PC-3 (cell line): Measurements from ENCODE around the gene USP14. TPM values are rescaled to one million over a fixed set of nuclear protein-coding genes. Genes with fewer than 3 reads are reported as not detected.

Experiments used
- ATAC-seq: fragments of 200-7000 bp; cut with Tn5 transposase; 2 replicates; pipeline ENCODE4 v1.9.1; 2020; ENCODE audit warnings: mild to moderate bottlenecking, moderate library complexity
- BruUV-seq: library from RNA; stranded (reverse); fragments of 400-500 nt; replicated peaks from 2 replicates; lab custom pipeline; 2021; lab: Mats Ljungman, UMichigan
- CTCF ChIA-PET: fragments of 300-600 bp; sonication (Branson Sonifier 250); formaldehyde crosslinking; loops from one replicate; lab custom pipeline; 2022; ENCODE audit warnings: antibody characterized with exemption; lab: Charles Lee
- POLR2A ChIA-PET: fragments of 300-600 bp; sonication (Branson Sonifier 250); formaldehyde crosslinking; loops from one replicate; lab custom pipeline; 2022; ENCODE audit warnings: antibody characterized with exemption; ENCODE audit not compliant: unreplicated experiment; lab: Charles Lee
- DNase-seq: peaks from one replicate; pipeline ENCODE4 v3.0.0-alpha.2; 2015
- H2AFZ ChIP-seq: fragments of 300-600 bp; sonication (generic); 2 replicates; pipeline ENCODE4 v1.6.0; 2016; ENCODE audit warnings: antibody characterized with exemption, low read length
- H3F3A ChIP-seq: fragments of 300-600 bp; sonication (generic); one replicate; pipeline ENCODE4 v1.6.0; 2017; ENCODE audit warnings: antibody characterized with exemption, low read length, control low read depth, mild to moderate bottlenecking; ENCODE audit not compliant: unreplicated experiment
- H3K27ac ChIP-seq: fragments of 300-600 bp; sonication (generic); 2 replicates; pipeline ENCODE4 v1.5.1; 2016; ENCODE audit warnings: mild to moderate bottlenecking, low read length
- H3K27me3 ChIP-seq: fragments of 300-600 bp; sonication (generic); 2 replicates; pipeline ENCODE4 v1.6.1; 2016; ENCODE audit warnings: low read length, mixed read lengths
- H3K36me3 ChIP-seq: fragments of 300-600 bp; sonication (generic); 2 replicates; pipeline ENCODE4 v1.6.1; 2016; ENCODE audit warnings: low read depth, mixed run types, low read length, mixed read lengths
- H3K4me1 ChIP-seq: fragments of 300-600 bp; sonication (generic); 2 replicates; pipeline ENCODE4 v1.5.1; 2016; ENCODE audit warnings: low read length; ENCODE audit not compliant: insufficient read depth
- H3K4me2 ChIP-seq: fragments of 300-600 bp; sonication (generic); 2 replicates; pipeline ENCODE4 v1.6.0; 2016; ENCODE audit warnings: low read length
- H3K4me3 ChIP-seq: fragments of 300-600 bp; sonication (generic); 2 replicates; pipeline ENCODE4 v1.5.1; 2016; ENCODE audit warnings: mild to moderate bottlenecking, low read length, mixed read lengths
- H3K79me2 ChIP-seq: fragments of 300-600 bp; sonication (generic); 2 replicates; pipeline ENCODE4 v1.6.1; 2017; ENCODE audit warnings: low read length, mixed read lengths
- H3K9ac ChIP-seq: fragments of 300-600 bp; sonication (generic); 2 replicates; pipeline ENCODE4 v1.6.0; 2016; ENCODE audit warnings: mild to moderate bottlenecking, low read length
- H3K9me2 ChIP-seq: fragments of 300-600 bp; sonication (generic); replicated peaks from 2 replicates; pipeline ENCODE4 v1.6.1; 2016; ENCODE audit warnings: mixed run types, low read length, mixed read lengths
- H3K9me3 ChIP-seq: fragments of 300-600 bp; sonication (generic); 2 replicates; pipeline ENCODE4 v1.6.1; 2016; ENCODE audit warnings: low read length, mixed read lengths
- H4K20me1 ChIP-seq: fragments of 300-600 bp; sonication (generic); 2 replicates; pipeline ENCODE4 v1.6.1; 2016; ENCODE audit warnings: low read length, mixed read lengths
- EZH2 ChIP-seq: fragments of 300-600 bp; sonication (generic); IDR thresholded peaks from one replicate; pipeline ENCODE4 v1.6.1; 2017; ENCODE audit warnings: antibody characterized with exemption, mild to moderate bottlenecking, low read length; ENCODE audit not compliant: unreplicated experiment
- EZH2phosphoT487 ChIP-seq: fragments of 300-600 bp; sonication (generic); IDR thresholded peaks from 2 replicates; pipeline ENCODE4 v1.6.1; 2018; ENCODE audit warnings: mild to moderate bottlenecking, antibody characterized with exemption, low read length, borderline replicate concordance
- intact Hi-C: fragments of 100-400 bp; cut with micrococcal nuclease; formaldehyde crosslinking; loops from 2 replicates; pipeline ENCODE4 v1.9.0; 2023
- total RNA-seq: library from RNA; depleted of rRNA; stranded (reverse); fragments of >200 nt; gene quantifications from 2 replicates; pipeline ENCODE4 v1.2.3, GENCODE V29; 2014
- TF ChIP-seq, protein P1 (sequence below): fragments of 300-600 bp; sonication (generic); conservative IDR thresholded peaks from 2 replicates; pipeline ENCODE4 v1.5.1; 2017; ENCODE audit warnings: antibody characterized with exemption, low read depth, mild to moderate bottlenecking, low read length

USP14 gene
- total RNA-seq, 1 experiment from 2014 or later = 30.7 TPM

DNA sequence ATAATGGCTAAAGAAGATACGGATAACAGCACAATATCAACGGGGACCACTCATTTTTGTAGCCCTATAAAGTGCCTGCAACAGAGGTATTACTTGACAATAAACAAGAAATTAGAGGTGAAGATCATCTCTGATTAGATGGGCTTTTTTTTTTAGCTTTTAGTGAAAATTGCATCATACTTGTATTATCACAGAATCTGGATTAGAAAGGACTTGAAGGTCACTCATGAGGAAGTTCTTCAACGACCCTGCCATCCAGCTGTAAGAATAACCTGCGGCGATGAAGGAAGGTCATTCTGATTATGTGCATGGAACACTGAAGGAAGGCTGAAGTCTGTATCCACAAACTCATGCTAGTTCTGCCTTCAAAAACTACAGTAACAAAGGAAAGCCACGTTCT lies 69.0 kb downstream of the USP14 start:
- H3K4me3 ChIP-seq = no peak overlapping the region
- ATAC-seq (no peak), DNase-seq (no peak)
- H2AFZ ChIP-seq = no peak overlapping the region
- POLR2A ChIA-PET = interaction anchor here (0.6 kb wide), 1 partner anchor 39 kb away, joined by 3 read pairs; no protein-coding TSS in a partner anchor
- no TSS peak for BruUV-seq
- H3K4me2 ChIP-seq = no peak overlapping the region
- H3F3A ChIP-seq = no peaks in the 10 kb centered on the region
- CTCF ChIA-PET = no interaction called here
- H3K27me3 ChIP-seq = no peaks in the 10 kb centered on the region
- H3K79me2 ChIP-seq = no peaks in the 10 kb centered on the region
- TF ChIP-seq EZH2phosphoT487 (no peak), EZH2 (no peak)
- TF ChIP-seq, protein P1, sequence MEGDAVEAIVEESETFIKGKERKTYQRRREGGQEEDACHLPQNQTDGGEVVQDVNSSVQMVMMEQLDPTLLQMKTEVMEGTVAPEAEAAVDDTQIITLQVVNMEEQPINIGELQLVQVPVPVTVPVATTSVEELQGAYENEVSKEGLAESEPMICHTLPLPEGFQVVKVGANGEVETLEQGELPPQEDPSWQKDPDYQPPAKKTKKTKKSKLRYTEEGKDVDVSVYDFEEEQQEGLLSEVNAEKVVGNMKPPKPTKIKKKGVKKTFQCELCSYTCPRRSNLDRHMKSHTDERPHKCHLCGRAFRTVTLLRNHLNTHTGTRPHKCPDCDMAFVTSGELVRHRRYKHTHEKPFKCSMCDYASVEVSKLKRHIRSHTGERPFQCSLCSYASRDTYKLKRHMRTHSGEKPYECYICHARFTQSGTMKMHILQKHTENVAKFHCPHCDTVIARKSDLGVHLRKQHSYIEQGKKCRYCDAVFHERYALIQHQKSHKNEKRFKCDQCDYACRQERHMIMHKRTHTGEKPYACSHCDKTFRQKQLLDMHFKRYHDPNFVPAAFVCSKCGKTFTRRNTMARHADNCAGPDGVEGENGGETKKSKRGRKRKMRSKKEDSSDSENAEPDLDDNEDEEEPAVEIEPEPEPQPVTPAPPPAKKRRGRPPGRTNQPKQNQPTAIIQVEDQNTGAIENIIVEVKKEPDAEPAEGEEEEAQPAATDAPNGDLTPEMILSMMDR = no peak
- H4K20me1 ChIP-seq = no peaks in the 10 kb centered on the region
- no peaks in the 10 kb centered on the region for H3K4me1 ChIP-seq
- intact Hi-C loops = no loop called here
- no peak overlapping the region for H3K9ac ChIP-seq
- H3K9me3 ChIP-seq = no peaks in the 10 kb centered on the region
- peaks cover 26% of the 10 kb centered on the region for H3K36me3 ChIP-seq
- no peaks in the 10 kb centered on the region for H3K9me2 ChIP-seq
- H3K27ac ChIP-seq = no peak overlapping the region

DNA sequence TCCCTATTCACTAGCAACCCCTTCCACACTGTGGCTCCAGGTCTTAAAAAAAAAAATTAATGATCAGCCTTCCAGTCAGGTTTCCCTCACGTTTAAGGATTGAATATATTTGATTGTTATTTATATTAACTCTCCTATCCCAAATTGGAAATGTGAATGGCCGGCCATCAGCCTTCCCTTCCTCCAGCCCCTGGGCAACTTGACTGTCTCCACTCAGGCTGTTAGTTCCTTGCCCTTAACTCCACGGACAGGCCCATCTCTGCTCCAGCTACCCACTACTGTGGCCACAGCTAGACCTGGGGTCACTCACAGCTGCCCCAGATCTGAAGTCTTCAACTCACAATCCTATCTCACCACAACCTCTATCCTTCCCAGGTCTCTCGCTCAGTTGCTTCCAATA lies 69.5 kb downstream of the USP14 start:
- ChIA-PET POLR2A (interaction anchor here (0.6 kb wide), 1 partner anchor 40 kb away, joined by 3 read pairs; no protein-coding TSS in a partner anchor), CTCF (no interaction called here)
- no peak for DNase-seq
- H3K36me3 ChIP-seq = peaks cover 22% of the 10 kb centered on the region
- intact Hi-C loops = no loop called here
- TF ChIP-seq EZH2 (no peak), EZH2phosphoT487 (no peak)
- TF ChIP-seq, protein P1 = no peak
- no peaks in the 10 kb centered on the region for H3K9me3 ChIP-seq
- no peak overlapping the region for H2AFZ ChIP-seq
- no peaks in the 10 kb centered on the region for H3K9me2 ChIP-seq
- no peaks in the 10 kb centered on the region for H3K4me1 ChIP-seq
- no peaks in the 10 kb centered on the region for H3K27me3 ChIP-seq
- H3K4me2 ChIP-seq = no peak overlapping the region
- ATAC-seq = no peak
- no TSS peak for BruUV-seq
- no peaks in the 10 kb centered on the region for H4K20me1 ChIP-seq
- no peak overlapping the region for H3K27ac ChIP-seq
- H3F3A ChIP-seq = no peaks in the 10 kb centered on the region
- no peak overlapping the region for H3K4me3 ChIP-seq
- no peak overlapping the region for H3K9ac ChIP-seq
- no peaks in the 10 kb centered on the region for H3K79me2 ChIP-seq

DNA sequence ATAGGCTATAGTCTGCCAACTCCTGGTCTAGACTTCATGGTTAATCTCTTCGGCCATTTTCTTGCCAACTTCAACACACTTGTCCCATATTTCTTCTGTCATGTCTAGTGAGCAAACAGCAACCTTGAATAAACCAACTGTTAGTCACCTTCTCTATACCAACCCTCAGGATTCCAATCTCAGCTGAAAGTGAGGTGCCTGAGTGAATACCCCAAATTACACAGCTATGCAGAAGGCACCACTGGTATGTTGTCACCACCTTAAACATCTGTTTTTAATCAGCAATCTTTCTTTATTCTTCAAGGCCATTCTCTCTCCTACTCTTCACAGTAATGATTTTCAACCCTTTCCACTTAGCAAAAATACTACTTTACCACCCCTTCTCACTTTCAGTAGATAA lies 70.2 kb downstream of the USP14 start:
- Histone ChIP-seq H3K79me2 (no peaks in the 10 kb centered on the region), H2AFZ (no peak overlapping the region), H3K27me3 (no peaks in the 10 kb centered on the region), H3K4me3 (no peak overlapping the region), H3K9ac (no peak overlapping the region), H3K36me3 (peaks cover 15% of the 10 kb centered on the region), H3K4me1 (no peaks in the 10 kb centered on the region), H3F3A (no peaks in the 10 kb centered on the region), H3K9me3 (no peaks in the 10 kb centered on the region), H3K4me2 (no peak overlapping the region), H3K27ac (no peak overlapping the region), H4K20me1 (no peaks in the 10 kb centered on the region), H3K9me2 (no peaks in the 10 kb centered on the region)
- no TSS peak for BruUV-seq
- TF ChIP-seq EZH2 (no peak), EZH2phosphoT487 (no peak)
- TF ChIP-seq, protein P1 = no peak
- DNase-seq (no peak), ATAC-seq (no peak)
- POLR2A ChIA-PET = no interaction called here
- intact Hi-C loops = no loop called here
- CTCF ChIA-PET = no interaction called here
